Fibroblast of lung (primary cell): ENCODE data around the gene LRRC55.

Experiments used
- EZH2 ChIP-seq: IDR thresholded peaks from 2 replicates; pipeline ENCODE4 v1.5.1; 2012; ENCODE audit warnings: low read length, control low read depth, mild to moderate bottlenecking; ENCODE audit errors: missing control alignments
- TF ChIP-seq, protein P1 (sequence below), 2 donors: IDR thresholded peaks in 1 of 2; conservative IDR thresholded peaks in 1 of 2; 1 replicate in 1 of 2; 2 replicates in 1 of 2; pipeline ENCODE4 v1.5.1; 2011 to 2012; ENCODE audit warnings: low read length in 2 of 2, control low read depth in 1 of 2, inconsistent platforms in 1 of 2, low read depth in 1 of 2, mild to moderate bottlenecking in 1 of 2

DNA sequence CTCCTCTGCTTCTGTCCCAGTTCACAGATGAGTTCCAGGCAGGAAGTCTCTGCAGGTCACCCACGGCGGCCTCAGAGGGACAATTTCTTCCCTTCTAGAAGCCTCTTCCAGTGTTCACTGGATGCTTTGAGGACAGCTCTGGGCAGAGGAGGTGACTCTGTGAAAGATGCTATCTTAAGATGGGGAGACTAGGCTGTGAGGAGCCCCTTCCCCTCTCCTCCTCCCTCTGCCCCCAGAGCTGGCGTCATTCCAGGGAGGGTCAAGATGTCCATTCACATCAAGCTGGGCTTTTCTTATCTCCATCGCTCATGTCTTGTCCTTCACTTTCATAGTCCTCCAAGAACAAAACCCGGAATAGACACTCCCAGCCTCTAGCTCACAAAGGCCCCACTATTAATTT is 51.9 kb downstream of the LRRC55 start:
- TF ChIP-seq, protein P1, sequence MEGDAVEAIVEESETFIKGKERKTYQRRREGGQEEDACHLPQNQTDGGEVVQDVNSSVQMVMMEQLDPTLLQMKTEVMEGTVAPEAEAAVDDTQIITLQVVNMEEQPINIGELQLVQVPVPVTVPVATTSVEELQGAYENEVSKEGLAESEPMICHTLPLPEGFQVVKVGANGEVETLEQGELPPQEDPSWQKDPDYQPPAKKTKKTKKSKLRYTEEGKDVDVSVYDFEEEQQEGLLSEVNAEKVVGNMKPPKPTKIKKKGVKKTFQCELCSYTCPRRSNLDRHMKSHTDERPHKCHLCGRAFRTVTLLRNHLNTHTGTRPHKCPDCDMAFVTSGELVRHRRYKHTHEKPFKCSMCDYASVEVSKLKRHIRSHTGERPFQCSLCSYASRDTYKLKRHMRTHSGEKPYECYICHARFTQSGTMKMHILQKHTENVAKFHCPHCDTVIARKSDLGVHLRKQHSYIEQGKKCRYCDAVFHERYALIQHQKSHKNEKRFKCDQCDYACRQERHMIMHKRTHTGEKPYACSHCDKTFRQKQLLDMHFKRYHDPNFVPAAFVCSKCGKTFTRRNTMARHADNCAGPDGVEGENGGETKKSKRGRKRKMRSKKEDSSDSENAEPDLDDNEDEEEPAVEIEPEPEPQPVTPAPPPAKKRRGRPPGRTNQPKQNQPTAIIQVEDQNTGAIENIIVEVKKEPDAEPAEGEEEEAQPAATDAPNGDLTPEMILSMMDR (conservative IDR thresholded peaks at IDR 0.05 in 1 of 2, IDR thresholded peaks at IDR 0.05 in 1 of 2; ENCODE audit: low read depth in 1 of 2, low read length in 2 of 2): no peak
- no peak for TF ChIP-seq EZH2
